ENCODE measurements around the gene RYR1.
"Not testable (repeated sequence)": the region's sequence is repeated elsewhere in the genome, so short reads cannot be mapped to it uniquely, and the experiment has no call there.

The RYR1 gene

GRCh38 chr19:38458991-38459390, 25.5 kb downstream of the RYR1 start:
- TF ChIP-seq JUND (IDR thresholded peaks at IDR 0.05; ENCODE audit: low read depth), result no peak
- DNase-seq (ENCODE audit: low read depth in 1 of 2, low spot score in 1 of 2), result no peak
- in situ Hi-C loops (cut with HindIII; ENCODE audit: low pct_unique_long_range_greater_than_20kb, low sequenced_read_pairs), result no loop called here

GRCh38 chr19:38463365-38463764, 29.9 kb downstream of the RYR1 start:
- in situ Hi-C loops (cut with HindIII; ENCODE audit: low pct_unique_long_range_greater_than_20kb, low sequenced_read_pairs), result no loop called here
- no peak for TF ChIP-seq JUND (IDR thresholded peaks at IDR 0.05; ENCODE audit: low read depth)
- DNase-seq (ENCODE audit: low read depth in 1 of 2, low spot score in 1 of 2), result no peak

GRCh38 chr19:38464421-38465082, 31.1 kb downstream of the RYR1 start:
- DNase-seq (ENCODE audit: low read depth in 1 of 2, low spot score in 1 of 2), result no peak
- TF ChIP-seq JUND (IDR thresholded peaks at IDR 0.05; ENCODE audit: low read depth), result no peak
- in situ Hi-C loops (cut with HindIII; ENCODE audit: low pct_unique_long_range_greater_than_20kb, low sequenced_read_pairs), result no loop called here

- in situ Hi-C loops (cut with HindIII; ENCODE audit: low pct_unique_long_range_greater_than_20kb, low sequenced_read_pairs), result no loop called here
- no peak for TF ChIP-seq JUND (IDR thresholded peaks at IDR 0.05; ENCODE audit: low read depth)
- DNase-seq (ENCODE audit: low read depth in 1 of 2, low spot score in 1 of 2), result no peak
These were observed 32.6 kb downstream of the RYR1 start for GRCh38 chr19:38466050-38466449.

DNA sequence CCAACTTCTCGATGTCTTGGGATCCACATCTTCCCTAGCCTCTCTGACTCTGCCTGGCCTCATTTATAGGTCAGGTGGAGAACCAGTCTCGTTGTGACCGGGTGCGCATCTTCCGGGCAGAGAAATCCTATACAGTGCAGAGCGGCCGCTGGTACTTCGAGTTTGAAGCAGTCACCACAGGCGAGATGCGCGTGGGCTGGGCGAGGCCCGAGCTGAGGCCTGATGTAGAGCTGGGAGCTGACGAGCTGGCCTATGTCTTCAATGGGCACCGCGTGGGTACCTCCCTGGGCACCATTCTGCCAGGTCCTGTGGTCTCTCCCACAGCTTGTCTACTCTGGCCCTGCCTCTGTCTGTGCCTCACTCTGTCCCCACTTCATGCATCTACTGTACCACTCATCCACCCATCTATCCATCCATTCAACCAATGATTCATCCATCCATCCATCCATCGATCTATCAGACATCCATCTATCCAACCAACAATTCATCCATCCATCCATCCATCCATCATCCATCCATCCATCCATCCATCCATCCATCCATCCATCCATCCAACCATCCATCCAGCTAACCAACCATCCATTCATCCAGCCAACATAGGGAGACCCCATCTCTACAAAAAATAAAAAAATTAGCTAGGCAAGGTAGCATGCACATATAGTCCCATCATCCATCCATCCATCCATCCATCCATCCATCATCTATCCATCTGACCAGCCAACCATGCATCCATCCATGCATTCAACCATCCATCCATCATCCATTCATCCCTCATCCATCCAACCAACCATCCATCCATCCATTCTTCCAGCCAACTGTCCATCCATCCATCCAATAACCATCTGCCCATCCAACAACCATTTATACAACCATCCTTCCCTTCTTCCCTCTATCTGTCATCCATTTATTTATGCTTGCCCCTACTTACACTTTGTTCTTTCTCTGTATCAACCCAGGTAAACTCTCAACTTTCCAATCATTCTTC, 34.3 kb downstream of the RYR1 start:
- no peak for TF ChIP-seq JUND (IDR thresholded peaks at IDR 0.05; ENCODE audit: low read depth)
- no peak for DNase-seq (ENCODE audit: low read depth in 1 of 2, low spot score in 1 of 2)
- in situ Hi-C loops (cut with HindIII; ENCODE audit: low pct_unique_long_range_greater_than_20kb, low sequenced_read_pairs), result no loop called here

DNA sequence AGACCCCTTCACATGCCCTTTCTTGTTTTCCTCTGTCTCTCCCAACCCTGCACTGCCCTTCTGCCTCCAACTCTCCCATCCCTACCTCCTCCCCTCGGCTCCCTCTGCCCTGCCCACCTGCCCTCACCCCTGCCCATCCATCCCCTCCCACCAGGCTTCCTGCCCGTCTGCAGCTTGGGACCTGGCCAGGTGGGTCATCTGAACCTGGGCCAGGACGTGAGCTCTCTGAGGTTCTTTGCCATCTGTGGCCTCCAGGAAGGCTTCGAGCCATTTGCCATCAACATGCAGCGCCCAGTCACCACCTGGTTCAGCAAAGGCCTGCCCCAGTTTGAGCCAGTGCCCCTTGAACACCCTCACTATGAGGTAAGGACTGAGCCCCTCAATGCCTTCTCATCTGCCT, 35.7 kb downstream of the RYR1 start:
- no peak for DNase-seq (ENCODE audit: low read depth in 1 of 2, low spot score in 1 of 2)
- TF ChIP-seq JUND (IDR thresholded peaks at IDR 0.05; ENCODE audit: low read depth), result no peak
- in situ Hi-C loops (cut with HindIII; ENCODE audit: low pct_unique_long_range_greater_than_20kb, low sequenced_read_pairs), result no loop called here

DNA sequence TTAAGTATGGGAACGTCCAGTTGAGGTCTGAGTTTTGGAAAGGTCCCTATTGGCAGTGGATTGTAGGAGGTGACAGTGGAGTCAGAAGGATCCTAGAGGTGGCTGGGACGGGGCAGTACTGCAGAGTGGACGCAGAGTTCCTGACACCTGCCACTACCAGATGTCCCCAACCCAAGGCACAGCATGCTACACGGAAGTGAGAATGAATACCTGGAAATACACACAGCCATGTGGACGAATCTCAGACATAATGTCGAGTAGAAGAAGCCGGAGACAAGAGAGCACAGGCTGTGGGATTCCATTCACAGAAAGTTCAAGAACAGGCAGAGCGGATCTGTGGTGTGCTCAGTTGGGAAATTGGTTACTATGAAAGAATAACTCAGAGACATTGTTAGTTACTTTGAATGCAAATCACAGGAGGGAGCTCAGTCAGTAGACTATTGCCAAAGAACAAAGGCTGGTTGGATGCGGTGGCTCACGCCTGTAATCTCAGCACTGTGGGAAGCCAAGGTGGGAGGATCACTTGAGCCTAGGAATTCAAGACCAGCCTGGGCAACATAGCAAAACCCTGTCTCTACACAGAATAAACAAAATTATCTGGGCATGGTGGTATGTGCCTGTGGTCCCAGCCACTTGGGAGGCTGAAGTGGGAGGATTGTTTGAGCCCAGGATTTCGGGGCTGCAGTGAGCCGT, 37.4 kb downstream of the RYR1 start:
- no peak for TF ChIP-seq JUND (IDR thresholded peaks at IDR 0.05; ENCODE audit: low read depth)
- in situ Hi-C loops (cut with HindIII; ENCODE audit: low pct_unique_long_range_greater_than_20kb, low sequenced_read_pairs), result no loop called here
- no peak for DNase-seq (ENCODE audit: low read depth in 1 of 2, low spot score in 1 of 2)

- DNase-seq (ENCODE audit: low read depth in 1 of 2, low spot score in 1 of 2); in situ Hi-C loops (cut with HindIII; ENCODE audit: low pct_unique_long_range_greater_than_20kb, low sequenced_read_pairs): not testable (repeated sequence)
These were observed 39.2 kb downstream of the RYR1 start for GRCh38 chr19:38472725-38473124.

DNA sequence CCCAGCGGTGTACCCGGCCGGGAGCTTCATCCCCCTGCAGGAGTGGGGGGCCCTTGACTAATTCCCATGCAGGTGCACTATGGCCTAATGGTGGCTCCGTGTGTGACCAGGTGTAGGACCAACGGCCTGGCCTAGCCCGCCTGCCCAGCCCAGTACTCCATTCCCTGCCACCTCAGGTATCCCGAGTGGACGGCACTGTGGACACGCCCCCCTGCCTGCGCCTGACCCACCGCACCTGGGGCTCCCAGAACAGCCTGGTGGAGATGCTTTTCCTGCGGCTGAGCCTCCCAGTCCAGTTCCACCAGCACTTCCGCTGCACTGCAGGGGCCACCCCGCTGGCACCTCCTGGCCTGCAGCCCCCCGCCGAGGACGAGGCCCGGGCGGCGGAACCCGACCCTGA, 39.7 kb downstream of the RYR1 start:
- in situ Hi-C loops (cut with HindIII; ENCODE audit: low pct_unique_long_range_greater_than_20kb, low sequenced_read_pairs), result no loop called here
- no peak for DNase-seq (ENCODE audit: low read depth in 1 of 2, low spot score in 1 of 2)
- TF ChIP-seq JUND (IDR thresholded peaks at IDR 0.05; ENCODE audit: low read depth), result no peak

DNA sequence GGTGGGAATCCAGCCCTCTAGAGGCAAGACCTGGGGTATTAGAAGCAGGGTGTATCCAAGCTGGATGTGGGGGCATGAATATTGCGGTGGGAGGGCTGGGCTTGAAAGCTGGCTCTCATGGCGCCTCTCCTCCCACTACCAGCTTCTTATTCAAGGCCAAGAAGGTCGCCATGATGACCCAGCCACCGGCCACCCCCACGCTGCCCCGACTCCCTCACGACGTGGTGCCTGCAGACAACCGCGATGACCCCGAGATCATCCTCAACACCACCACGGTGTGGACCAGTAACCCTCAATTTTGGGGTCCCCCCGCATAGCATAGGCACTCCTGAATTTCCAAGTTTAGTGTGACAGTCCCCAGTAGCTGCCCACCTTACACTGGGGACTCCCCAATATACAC, 41.7 kb downstream of the RYR1 start:
- DNase-seq (ENCODE audit: low read depth in 1 of 2, low spot score in 1 of 2), result no peak
- in situ Hi-C loops (cut with HindIII; ENCODE audit: low pct_unique_long_range_greater_than_20kb, low sequenced_read_pairs), result no loop called here
- TF ChIP-seq JUND (IDR thresholded peaks at IDR 0.05; ENCODE audit: low read depth), result no peak

GRCh38 chr19:38478273-38478971, 44.9 kb downstream of the RYR1 start:
- TF ChIP-seq JUND (IDR thresholded peaks at IDR 0.05; ENCODE audit: low read depth), result no peak
- in situ Hi-C loops (cut with HindIII; ENCODE audit: low pct_unique_long_range_greater_than_20kb, low sequenced_read_pairs), result no loop called here
- DNase-seq (ENCODE audit: low read depth in 1 of 2, low spot score in 1 of 2), result peak in 1 of 2 experiments; percentile 47

- TF ChIP-seq JUND (IDR thresholded peaks at IDR 0.05; ENCODE audit: low read depth), result no peak
- in situ Hi-C loops (cut with HindIII; ENCODE audit: low pct_unique_long_range_greater_than_20kb, low sequenced_read_pairs), result no loop called here
- DNase-seq (ENCODE audit: low read depth in 1 of 2, low spot score in 1 of 2), result no peak
These were observed 49.0 kb downstream of the RYR1 start for GRCh38 chr19:38482496-38482895.
